HTERT RPE-1 (cell line): ENCODE data around the gene MGMT.

Source experiments
- in situ Hi-C: fragments of 300-500 bp; cut with MboI; formaldehyde crosslinking; loops from 4 replicates; pipeline ENCODE4 v1.14.3; 2020; ENCODE audit warnings: low sequenced_read_pairs

The MGMT gene

DNA sequence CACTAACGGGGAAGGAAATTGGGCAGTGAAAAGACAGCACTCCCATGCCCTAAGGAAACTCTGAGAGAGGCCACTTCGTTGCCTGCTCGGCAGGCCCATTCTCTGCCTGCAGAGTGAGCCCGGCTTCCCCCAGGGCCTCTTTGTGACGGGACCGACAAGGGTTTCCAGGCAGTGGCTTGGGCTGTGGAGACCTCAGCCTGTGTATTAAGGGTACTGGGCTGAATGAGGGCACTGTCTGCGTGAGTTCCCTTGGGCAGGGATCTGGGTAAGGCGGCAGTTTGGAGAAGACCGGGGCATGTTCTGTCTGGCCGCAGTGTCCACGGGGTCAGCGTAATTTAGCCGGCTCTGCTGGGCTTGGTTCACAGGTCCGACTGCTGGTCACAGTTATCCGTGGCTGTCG lies 237.2 kb downstream of the MGMT start:
- in situ Hi-C loops, result no loop called here

DNA sequence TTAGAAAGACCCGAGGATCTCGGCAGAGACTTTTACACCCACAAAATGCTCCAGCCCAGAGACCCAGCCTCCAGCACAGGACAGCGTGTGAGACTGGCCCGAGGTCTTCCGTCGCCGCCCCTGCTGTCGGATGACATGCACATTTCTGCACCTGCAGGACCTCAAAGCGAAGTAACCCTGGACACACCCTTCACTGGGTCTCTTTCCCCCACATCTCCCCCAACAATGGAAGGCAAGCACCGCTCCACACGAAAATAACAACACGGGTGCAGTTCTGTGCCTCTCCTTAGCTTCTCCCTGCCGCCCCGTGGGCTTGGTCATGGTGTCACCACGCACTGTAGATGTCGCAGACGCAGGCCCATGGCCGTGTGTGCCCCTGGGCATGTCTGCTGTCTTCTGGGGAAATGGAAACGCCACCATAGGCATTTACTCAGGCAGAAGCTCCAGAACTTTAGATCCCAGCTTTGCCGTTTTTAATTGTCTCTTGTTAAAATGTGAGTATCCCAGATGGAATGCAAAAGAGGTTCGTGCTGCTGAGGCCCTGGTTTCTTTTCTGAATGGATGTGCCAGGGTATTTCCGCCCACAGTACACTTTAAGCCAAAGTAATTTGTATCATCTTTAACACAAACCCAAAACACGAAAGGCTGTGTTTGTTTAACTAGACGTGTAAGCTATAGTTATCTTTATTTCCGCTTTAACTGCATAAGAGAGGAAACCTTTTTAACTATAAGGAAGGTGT lies 237.9 kb downstream of the MGMT start:
- in situ Hi-C loops, result no loop called here

DNA sequence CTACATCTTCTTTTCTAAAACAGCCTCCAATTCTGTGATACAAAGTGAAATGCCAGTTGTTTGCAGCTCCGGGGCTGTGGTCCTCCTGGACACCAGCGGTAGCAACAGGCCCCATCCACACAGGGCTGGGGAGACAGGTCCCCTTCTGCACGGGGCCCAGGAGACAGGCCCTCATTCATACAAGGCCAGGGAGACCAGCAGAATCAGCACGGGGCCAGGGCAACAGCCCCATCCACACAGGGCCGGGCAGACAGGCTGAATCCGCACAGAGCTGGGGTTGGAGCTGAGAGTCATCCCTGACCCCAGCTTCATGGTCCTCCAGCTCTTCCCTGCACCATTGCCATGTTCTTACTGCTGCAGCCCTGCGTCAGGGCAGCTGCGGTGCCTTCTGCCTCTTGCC lies 238.6 kb downstream of the MGMT start:
- in situ Hi-C loops, result no loop called here

DNA sequence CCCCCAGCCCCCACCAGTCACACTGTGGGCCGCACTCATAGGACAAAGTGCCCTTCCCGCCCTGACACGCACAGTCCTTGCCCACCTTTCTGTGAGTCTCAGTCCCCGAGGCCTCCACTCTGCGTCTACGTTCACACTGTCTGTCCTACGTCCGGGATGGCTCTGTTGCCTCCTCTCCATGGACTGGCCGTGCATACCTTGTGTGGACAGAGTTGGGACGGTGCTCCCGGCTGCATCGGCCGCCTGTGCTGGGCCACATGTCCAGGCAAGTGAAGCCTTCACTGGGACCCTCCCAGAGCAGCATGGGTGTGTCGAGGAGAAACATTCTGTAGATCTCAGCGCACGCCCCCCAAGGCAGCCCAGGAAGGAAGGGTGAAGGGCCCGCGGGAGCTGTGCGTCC lies 239.0 kb downstream of the MGMT start:
- in situ Hi-C loops, result no loop called here

DNA sequence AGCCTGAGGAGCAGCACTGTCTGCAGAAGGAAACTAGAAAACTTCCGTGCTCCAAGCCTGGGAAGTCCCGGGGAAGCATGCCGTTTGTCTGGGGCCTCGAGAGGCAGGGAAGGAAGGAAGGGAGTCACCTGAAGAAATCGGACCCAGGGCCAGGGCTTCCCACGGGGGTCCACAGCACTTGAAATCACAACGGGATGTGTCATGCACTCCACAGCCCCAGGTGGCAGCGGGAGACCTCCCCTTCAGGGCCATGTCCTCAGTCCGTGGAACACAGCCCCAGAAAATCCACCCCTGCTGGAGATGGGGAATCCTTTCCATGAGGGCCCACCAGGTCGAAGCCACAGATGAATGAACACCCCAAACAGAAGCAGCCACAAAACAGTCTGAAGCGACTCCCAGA lies 239.5 kb downstream of the MGMT start:
- in situ Hi-C loops, result no loop called here

DNA sequence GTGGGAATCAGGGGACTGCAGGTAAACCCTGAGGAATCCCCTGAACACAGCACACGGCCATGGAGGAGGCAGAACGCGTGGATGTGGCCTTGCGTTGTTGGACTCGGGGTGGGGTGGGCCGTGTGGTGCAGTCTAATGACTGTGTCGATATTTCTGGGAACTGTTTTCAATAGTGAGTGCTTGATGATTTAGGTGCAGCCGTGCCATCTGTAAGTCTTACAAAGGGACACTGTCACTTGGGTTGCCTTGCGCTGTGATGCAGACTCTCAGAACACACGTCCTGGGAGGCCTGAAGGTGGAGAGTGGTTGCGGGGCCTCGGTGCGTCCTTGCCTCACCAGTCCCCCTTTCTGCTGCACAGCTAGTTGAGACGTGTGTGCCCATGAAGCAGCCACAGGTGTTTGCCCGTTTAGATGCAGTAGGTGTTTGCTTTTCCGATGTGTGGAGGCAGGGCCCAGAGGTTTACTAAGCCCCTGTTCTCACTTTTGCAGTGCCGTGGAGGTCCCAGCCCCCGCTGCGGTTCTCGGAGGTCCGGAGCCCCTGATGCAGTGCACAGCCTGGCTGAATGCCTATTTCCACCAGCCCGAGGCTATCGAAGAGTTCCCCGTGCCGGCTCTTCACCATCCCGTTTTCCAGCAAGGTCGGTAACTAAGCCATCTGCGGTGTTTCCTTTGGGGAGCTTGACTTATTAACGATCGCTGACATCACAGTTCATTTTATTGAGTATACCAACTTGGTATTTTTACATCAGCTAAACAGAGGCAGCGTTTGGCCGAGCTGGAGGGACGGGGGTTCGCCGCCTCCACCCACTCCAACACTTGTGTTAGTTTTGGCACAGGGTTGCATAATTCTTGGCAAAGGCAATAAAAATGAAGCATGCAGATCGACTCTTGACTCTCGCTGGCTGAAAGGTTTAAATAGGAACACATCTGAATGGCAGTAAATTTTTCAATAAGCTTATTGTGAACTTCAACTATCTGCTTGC lies 240.7 kb downstream of the MGMT start:
- in situ Hi-C loops, result no loop called here

DNA sequence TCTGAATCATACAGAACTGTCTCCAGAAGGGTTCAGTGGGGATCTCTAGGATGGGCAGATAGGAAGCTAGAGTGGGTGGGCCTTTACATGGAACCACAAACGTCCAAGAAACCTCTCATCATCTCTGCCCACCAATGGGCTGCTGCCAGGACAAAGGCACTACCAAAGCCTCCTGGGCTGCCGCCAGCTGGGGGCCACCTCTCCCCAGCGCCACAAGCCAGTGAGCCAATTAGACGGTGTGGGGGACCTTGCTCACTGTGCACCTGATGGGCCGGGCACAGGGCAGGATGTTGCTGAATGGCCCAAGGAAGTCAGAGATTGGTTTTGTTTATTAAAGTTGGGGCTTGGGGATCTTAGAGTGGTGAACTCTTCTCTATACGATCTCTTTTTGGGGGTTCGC lies 242.1 kb downstream of the MGMT start:
- in situ Hi-C loops, result no loop called here

DNA sequence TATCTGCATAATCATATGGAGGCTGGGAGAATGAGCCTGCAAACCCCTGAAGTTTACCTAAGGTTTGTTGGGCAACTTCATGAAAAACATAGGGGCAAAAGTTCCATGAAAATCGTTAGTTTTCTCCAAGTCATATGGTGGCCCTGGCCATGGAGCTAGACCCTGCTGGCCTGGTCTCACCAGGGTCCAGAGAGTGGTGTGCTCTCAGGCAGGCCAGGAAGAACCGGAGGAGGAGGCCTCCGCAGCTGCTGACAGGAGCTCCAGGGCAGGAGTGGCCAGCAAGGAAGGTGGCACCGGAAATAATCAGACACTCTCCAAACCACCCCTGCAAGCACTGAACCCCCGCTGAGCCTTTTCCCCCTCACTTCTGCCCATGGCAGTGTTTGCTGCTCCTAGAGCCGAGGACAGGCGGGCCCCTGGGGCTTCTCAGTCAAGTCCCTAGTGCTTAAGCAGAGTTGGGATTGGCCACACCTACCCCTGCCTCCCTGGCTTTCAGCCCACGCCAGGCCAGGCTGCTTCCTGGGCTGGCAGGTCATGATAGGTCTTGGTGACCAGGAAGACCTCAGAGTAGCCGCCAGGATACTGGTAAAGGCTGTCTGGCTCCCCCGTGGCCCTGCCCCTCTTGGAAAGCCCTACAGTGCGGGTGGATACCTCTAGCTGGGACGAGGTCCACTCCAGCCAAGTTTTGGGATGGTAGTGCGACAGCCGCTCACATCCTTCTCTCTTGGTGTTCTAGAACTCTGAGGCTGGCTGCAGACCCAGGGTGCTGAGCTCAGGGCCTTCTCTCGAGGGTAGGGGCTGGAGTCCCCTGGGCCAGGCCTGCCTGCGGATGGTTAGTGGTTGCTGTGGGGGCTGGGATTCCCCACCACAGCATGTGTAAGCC lies 242.8 kb downstream of the MGMT start:
- in situ Hi-C loops, result no loop called here

DNA sequence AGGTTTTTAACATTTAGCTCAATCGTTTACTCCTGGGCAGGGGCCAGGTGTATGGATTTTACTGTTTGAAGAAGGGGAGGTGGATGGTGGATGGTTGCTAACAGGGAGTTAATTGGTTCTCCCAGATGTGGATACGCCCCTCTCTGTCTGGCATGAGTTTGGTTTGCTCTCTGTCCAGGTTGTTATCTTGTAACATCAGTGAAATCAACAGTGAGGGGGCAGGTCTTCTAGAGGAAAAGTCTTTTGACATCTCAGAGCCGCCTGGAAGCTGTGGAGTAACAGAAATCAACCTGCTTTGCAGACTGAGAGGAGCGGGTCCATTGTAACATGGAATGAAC lies 243.4 kb downstream of the MGMT start:
- in situ Hi-C loops, result no loop called here

DNA sequence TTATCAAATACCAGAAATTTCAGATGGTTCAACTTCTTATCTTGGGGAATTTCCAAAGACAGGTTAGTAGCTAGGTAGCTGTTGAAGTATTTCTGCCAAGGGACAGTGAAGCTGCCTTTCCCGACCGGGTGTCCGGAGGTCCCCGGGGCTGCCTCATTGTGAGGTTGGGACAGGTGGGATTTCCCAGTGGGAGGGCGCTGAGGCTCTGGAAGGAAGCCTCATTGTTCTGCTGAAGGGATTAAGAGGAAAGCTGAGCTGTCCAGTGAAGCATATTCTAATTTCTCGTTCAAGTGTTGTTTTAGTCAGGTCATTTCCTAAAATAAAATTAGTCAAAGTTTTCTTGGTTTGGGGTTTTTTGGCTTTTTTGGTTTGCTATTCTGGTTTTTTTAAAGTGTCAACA lies 244.2 kb downstream of the MGMT start:
- in situ Hi-C loops, result no loop called here

DNA sequence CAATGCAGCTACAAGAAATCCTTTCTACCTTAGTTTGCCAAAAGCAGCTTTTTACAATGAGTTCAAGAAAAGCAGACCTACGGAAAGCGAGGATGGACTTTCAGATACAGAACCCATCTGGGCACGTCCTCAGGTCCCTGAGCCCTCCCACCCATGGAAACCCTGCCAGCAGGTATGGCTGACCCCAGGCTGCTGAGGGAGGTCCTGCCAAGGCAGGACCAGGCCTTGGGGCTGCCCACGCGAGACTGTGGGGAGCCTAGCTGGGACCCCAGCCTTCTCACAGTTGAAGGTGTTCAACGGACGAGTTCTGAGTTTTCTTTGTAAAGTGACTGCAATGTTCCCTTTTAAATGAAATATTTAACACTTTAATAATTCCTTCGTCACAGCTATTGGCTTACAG lies 245.0 kb downstream of the MGMT start:
- in situ Hi-C loops, result no loop called here

DNA sequence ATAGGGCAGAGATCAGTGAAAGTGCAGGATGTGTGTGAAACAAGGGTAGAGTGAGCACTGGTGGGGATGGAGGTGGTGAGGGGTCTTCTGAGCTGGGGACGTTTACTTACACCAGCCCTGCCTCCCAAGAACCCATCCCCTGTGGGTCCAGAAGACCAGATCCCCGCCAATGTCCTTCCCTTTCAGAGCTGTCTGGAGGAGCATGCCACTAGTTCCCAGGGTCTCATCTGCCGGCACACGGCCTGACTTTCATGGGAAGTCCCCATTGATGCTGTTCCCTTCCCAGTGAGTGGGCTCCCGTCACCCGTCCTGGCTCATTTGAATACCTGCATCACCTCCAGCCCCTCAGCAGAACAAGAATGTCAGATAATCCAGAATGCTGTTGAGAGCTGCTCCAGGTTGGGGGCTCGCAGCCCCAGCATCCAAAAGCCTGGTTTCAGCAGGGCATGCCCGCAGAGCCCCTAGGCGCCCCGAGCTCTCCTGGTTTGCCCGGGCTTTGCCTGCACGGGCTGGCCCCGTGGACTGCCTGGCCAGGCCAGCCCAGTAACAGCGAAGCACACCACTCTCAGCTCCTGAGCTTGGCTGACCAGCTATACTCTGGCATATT lies 246.7 kb downstream of the MGMT start:
- in situ Hi-C loops, result no loop called here

DNA sequence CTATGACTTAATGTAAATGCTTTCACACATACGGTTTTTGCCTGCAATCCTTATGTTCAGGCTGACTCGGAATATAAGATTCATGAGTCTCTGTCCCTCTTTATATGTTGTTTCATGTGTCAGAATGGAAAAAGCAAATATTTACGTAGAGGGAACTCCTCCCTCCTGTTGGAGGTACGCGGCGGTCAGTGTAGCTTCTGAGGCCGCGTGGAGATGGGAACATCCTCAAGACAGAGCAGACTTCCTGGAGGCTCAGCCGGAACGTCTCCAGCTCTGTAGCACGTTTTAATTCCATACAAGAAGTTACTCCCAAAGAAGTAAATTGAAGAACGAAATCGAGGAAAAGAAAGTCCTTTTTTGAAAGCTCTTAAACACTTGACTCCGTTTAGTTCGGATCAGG lies 248.8 kb downstream of the MGMT start:
- in situ Hi-C loops, result no loop called here

DNA sequence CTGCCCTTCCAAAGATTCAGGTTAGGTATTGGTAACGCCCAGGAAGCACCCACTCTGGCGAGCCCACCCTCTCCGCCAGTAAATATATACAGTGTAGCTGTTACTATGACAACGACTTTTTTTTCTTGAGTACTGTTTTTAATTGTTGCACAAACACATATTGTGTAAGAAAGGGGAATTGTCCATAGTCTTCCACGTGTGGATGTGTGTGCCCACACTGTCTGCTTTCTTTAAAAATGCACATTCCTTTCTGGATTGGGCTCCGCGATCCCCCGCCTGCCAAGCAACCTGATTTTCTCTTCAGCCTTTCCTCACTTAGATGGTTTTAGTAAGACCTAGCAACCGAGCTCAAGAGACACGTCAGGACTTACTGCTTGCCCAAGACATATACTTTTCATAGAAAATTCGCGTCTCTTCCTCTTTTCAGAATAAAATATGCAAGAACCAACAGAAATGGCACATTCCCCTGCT lies 249.2 kb downstream of the MGMT start:
- in situ Hi-C loops, result no loop called here

DNA sequence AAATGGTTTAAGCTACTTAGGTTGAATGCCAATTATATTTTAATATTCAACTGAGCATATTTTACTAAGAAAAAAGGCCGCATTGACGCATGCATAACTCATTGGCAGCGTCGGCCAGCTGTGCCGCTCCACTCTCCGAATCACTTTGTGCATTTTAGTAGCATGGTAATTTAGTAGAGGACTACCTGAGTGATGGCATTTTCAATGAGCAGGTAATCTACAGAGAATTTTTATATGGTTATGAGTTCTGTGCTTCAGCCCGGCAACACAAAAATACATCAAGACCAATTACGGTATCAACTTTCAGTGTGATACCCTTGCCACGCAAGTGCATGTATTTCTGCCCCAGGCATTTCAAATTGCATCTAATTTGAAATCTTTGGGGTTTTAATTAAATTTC lies 249.8 kb downstream of the MGMT start:
- in situ Hi-C loops, result no loop called here

DNA sequence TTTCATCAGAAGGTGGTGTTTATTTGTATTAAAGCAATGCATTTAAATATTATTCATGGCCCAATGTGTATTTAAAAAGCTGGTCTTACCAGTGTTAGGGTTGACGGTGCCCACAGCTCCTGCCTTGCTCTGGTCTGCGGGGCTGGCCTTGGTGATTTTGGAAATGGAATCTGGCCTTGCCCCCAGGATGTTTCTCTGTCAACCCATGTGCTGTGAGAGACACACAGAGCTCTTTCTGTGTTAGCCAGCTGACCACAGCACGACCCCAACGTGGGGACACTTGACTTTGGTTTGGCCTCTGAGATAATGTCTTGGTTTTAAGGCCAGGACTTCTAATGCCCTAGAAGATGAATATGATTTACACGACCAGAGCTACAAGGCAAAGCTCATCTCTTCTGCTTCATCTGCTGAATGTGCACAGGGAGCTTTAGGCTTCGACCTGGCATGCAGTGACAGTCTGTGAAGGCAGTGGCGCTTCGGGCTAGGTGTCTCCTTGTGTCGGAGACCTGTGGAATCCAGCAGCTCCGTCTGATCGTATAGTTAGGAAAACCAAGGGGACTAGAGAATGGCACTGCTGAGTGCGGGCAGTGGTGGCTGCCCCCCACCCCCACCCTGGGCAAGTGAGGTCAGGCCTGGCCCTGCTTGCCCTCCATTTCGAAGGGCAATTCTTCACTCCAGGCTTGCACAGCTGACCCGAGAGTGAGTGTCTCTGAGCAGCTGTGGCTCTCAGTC lies 250.9 kb downstream of the MGMT start:
- in situ Hi-C loops, result no loop called here

DNA sequence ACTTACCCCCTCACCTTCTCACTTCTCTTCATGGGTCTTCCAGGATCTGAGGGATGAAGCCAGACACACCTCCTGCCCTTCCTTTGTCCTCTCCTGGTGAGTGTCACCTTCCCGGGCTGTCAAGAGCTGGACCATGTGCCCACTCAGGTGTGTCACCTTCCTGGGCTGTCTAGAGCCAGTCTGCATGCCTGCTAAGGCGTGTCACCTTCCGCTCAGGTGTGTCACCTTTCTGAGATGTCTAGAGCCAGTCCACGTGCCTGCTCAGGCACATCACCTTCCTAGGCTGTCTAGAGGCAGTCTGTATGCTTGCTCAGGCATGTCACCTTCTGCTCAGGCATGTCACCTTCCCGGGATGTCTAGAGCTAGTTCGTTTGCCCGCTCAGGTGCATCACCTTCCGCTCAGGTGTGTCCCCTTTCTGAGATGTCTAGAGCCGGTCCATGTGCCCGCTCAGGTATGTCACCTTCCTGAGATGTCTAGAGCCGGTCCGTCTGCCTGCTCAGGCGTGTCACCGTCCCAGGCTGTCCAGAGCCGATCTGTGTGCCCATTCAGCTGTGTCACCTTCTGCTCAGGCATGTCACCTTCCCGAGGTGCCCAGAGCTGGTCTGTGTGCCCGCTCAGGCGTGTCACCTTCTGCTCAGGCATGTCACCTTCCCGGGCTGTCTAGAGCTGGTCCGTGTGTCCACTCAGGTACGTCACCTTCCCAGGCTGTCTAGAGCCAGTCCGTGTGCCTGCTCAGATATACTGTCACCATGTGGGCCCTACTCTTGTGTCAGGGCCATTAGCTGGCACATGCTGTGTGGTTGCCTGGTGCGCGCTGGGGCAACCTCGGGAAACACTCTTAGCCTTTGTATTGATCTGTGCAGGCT lies 251.7 kb downstream of the MGMT start:
- in situ Hi-C loops, result no loop called here

DNA sequence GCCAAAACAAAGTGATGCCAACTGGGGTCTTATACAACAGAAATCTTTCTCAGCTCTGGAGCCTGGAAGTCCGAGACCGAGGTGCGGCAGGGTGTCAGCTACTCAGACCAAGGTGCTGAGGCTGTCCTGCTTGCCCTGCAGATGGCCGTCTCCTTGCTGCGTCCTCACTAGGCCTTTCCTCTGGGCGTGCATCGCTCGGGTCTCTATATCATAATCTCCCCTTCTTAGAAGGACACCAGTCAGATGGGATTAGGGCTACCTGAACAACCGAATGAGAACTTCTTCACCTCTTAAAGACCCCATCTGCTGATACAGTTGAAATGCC lies 252.3 kb downstream of the MGMT start:
- in situ Hi-C loops, result no loop called here

DNA sequence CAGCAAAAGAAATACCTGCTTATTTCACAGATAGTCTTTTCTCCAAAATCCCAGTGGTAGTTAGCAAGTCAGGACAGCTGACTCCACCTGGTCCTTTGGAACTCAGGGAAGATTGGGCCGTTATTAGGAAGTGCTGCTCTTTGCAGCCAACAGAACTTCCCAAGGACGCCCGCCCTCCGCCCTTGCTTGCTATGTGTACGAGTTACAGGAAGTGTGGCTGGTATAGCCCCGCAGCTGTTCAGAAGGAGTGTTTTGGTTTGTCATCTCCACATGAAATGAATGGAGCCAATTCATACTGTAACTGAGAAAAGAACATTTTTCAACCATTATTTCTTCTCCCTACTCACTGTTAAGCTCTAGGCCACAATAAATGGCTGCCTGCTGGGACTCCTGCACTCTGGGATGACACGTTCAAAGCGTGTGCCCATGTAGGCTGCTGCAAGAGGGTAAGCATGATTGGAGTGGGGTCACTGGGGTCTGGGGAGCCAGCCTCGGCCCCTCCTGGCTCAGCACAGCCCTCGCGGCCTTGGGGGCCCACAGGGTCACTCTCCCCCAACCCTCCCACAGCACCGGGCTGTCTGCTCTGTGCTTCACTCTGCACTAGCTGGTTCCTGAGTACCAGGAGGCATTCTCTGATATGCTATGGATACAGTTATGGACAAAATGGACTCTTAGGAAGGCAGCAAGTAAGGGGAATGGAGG lies 253.0 kb downstream of the MGMT start:
- in situ Hi-C loops, result no loop called here
